Adrenal gland (tissue), 12 donors: ENCODE results near the gene KRTAP12-4. TPM values are rescaled to one million over a fixed set of nuclear protein-coding genes. Genes with fewer than 3 reads are reported as not detected.
"Not testable (repeated sequence)": the region's sequence is repeated elsewhere in the genome, so short reads cannot be mapped to it uniquely, and the experiment has no call there.

Experiments
- DNase-seq, 7 donors: peaks; one replicate each; pipeline ENCODE4 v3.0.0-alpha.2; 2019 to 2020
- H3K27ac ChIP-seq, 5 donors: fragments of 200-600 bp; sonication (generic) in 4 of 5; 1 replicate in 3 of 5; 2 replicates in 2 of 5; pipeline versions ENCODE4 v1.5.1 to v1.8.0; 2016 to 2020; ENCODE audit warnings: mild to moderate bottlenecking in 1 of 5
- H3K27me3 ChIP-seq: fragments of 200-600 bp; 2 replicates; pipeline ENCODE4 v1.8.0; 2021
- H3K36me3 ChIP-seq, 2 donors: fragments of 200-600 bp; replicated peaks in 1 of 2; 1 replicate in 1 of 2; 2 replicates in 1 of 2; pipeline versions ENCODE4 v1.5.1 to v1.8.0; 2018 to 2022
- H3K4me1 ChIP-seq, 2 donors: fragments of 200-600 bp; replicated peaks in 1 of 2; 1 replicate in 1 of 2; 2 replicates in 1 of 2; pipeline versions ENCODE4 v1.5.1 to v1.8.0; 2018 to 2021
- H3K4me3 ChIP-seq, 4 donors: fragments of 200-600 bp; sonication (generic) in 3 of 4; one replicate each; pipeline ENCODE4 v1.5.1; 2016 to 2018
- H3K9me3 ChIP-seq, 3 donors: fragments of 200-600 bp; sonication (generic) in 1 of 3; replicated peaks in 1 of 3; 1 replicate in 2 of 3; 2 replicates in 1 of 3; pipeline versions ENCODE4 v1.5.1 to v1.8.0; 2016 to 2021
- CTCF ChIP-seq, 6 experiments: fragments of 450-650 bp in 4 of 6; fragments of 200-600 bp in 2 of 6; sonication (generic) in 1 of 6; IDR thresholded peaks; 1 replicate in 5 of 6; 2 replicates in 1 of 6; pipeline versions ENCODE4 v1.5.1 to v1.8.0; 2016 to 2021; ENCODE audit warnings: antibody characterized with exemption in 6 of 6, mild to moderate bottlenecking in 2 of 6, moderate library complexity in 1 of 6
- POLR2A ChIP-seq, 2 donors: fragments of 450-650 bp; IDR thresholded peaks; one replicate each; pipeline ENCODE4 v1.6.1; 2017; ENCODE audit warnings: antibody characterized with exemption in 2 of 2, mild to moderate bottlenecking in 2 of 2, moderate library complexity in 1 of 2
- WGBS, 4 donors: extraction: QIAGEN DNeasy Blood & Tissue Kit in 2 of 4; methylation state at CpG; one replicate each; pipeline versions ENCODE4 v1.1.5 to v1.1.7; 2013 to 2017; 5-methylcytosine and 5-hydroxymethylcytosine counted together
- intact Hi-C, 2 donors: fragments of 100-400 bp; cut with DNase I; formaldehyde crosslinking; loops; one replicate each; pipeline versions ENCODE4 v1.14.1 to v1.15.0; 2022 to 2023
- polyA plus RNA-seq, 3 donors: library from polyadenylated mRNA; stranded (reverse); fragments of 200-250 nt in 2 of 3; fragments of 350-450 nt in 1 of 3; fragmentation: Illumina TruSeq in 1 of 3; extraction: RNeasy Lipid Tissue Mini Kit (QIAGEN cat#74804) in 1 of 3; gene quantifications; one replicate each; pipeline ENCODE4 v1.2.3, GENCODE V29; 2013 to 2014
- total RNA-seq, 9 donors: library from RNA; depleted of rRNA in 4 of 9; stranded (reverse); fragments of >200 nt in 4 of 9; fragments of 120-200 nt in 1 of 9; fragmentation: NEBNext Ultra II Directional in 1 of 9; extraction: Animal tissue kit (Norgen Biotek cat#: 25700) in 1 of 9; gene quantifications; one replicate each; pipeline versions ENCODE4 v1.1.0 to v1.2.4, GENCODE V29; 2013 to 2023
- donor health status: healthy with polysubstance abuse.
- donor health status: Bipolar disorder and iron deficiency.
- donor health status: DM: yes; HTN: yes; CAD: no.
- donor health status: DM: no; HTN: no; CAD: no.
- donor health status: DM: no; HTN: no; CAD: no.
- donor health status: DM: yes; HTN: yes; CAD: no.

The KRTAP12-4 gene
- total and polyA plus RNA-seq, 12 donors, result not detected

- no peak overlapping the region for H3K4me3 ChIP-seq
- H3K4me1 ChIP-seq, result no peaks in the 10 kb centered on the region
- peaks cover 54% of the 10 kb centered on the region for H3K27me3 ChIP-seq
- intact Hi-C loops, result no loop called here
- no peak overlapping the region for H3K27ac ChIP-seq
- TF ChIP-seq CTCF (IDR thresholded peaks at IDR 0.05) (no peak), POLR2A (IDR thresholded peaks at IDR 0.05) (no peak)
- no peaks in the 10 kb centered on the region for H3K9me3 ChIP-seq
- WGBS, 4 donors, result 34 to 55% (median 51%) methylated on average over 16 to 17 of the region's 17 CpGs
- peak in 1 of 7 donors; percentile 28 for DNase-seq
- H3K36me3 ChIP-seq, result no peaks in the 10 kb centered on the region
Measured at GRCh38 chr21:44699502-44700001, 45.1 kb upstream of the KRTAP12-4 start.

- intact Hi-C loops, result no loop called here
- H3K27me3 ChIP-seq, result peaks cover 39% of the 10 kb centered on the region
- peak in 1 of 7 donors; percentile 39 for DNase-seq
- H3K36me3 ChIP-seq, result no peaks in the 10 kb centered on the region
- no peaks in the 10 kb centered on the region for H3K9me3 ChIP-seq
- 22 to 52% (median 31%) methylated on average over 16 to 35 of the region's 35 CpGs for WGBS, 4 donors
- TF ChIP-seq POLR2A (IDR thresholded peaks at IDR 0.05) (no peak), CTCF (IDR thresholded peaks at IDR 0.05) (no peak)
- no peaks in the 10 kb centered on the region for H3K4me1 ChIP-seq
- no peak overlapping the region for H3K4me3 ChIP-seq
- H3K27ac ChIP-seq, result no peak overlapping the region
Measured at GRCh38 chr21:44697811-44698734, 43.6 kb upstream of the KRTAP12-4 start.

DNA sequence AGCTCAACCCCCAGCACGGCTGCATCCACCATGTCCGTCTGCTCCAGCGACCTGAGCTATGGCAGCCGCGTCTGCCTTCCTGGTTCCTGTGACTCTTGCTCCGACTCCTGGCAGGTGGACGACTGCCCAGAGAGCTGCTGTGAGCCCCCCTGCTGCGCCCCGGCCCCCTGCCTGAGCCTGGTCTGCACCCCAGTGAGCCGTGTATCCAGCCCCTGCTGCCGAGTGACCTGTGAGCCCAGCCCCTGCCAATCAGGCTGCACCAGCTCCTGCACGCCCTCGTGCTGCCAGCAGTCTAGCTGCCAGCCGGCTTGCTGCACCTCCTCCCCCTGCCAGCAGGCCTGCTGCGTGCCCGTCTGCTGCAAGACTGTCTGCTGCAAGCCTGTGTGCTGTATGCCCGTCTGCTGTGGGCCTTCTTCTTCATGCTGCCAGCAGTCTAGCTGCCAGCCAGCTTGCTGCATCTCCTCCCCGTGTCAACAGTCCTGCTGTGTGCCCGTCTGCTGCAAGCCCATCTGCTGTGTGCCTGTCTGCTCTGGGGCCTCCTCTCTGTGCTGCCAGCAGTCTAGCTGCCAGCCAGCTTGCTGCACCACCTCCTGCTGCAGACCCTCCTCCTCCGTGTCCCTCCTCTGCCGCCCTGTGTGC, 42.8 kb upstream of the KRTAP12-4 start, which contains the start of gene KRTAP10-12:
Gene KRTAP10-12 (plus strand): TSS at position 1 of the 639 bp plus-strand sequence. CDS start 30 bp downstream, at position 31.
- H3K27me3 ChIP-seq, result peaks cover 32% of the 10 kb centered on the region
- H3K27ac ChIP-seq, H3K9me3 ChIP-seq, intact Hi-C loops, H3K4me3 ChIP-seq, H3K4me1 ChIP-seq, H3K36me3 ChIP-seq: not testable (repeated sequence)
- peak in 1 of 7 donors; percentile 14 for DNase-seq
- WGBS, 4 donors, result 28 to 43% (median 37%) methylated on average over 9 to 21 of the region's 21 CpGs

DNA sequence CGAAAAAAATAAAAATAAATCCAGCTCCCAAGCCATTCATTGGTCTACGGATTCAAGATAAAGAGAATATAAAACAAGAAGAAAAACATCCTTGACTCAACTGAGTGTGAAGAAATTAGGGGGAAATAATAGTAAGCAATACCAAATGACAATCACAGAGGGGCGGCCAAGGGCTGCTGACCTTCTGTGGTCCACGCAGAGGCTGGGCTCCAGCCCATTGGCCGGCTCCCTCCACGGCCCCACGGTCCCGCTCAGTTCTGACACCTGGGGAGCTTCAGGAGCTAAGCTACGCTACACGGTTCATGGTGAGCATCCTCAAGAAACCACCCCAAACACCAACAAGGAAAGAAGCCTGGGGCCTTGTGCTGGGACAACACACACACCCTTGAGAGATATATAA, 42.1 kb upstream of the KRTAP12-4 start:
- DNase-seq, result peak in 1 of 7 donors; percentile 7
- H3K27me3 ChIP-seq, result peaks cover 26% of the 10 kb centered on the region
- TF ChIP-seq POLR2A (IDR thresholded peaks at IDR 0.05), result no peak
- 59 to 71% (median 68%) methylated on average over 6 to 10 of the region's 10 CpGs for WGBS, 4 donors
- H3K4me1 ChIP-seq, result no peaks in the 10 kb centered on the region
- no peak overlapping the region for H3K4me3 ChIP-seq
- H3K36me3 ChIP-seq, result no peaks in the 10 kb centered on the region
- intact Hi-C loops, result no loop called here
- H3K27ac ChIP-seq, result no peak overlapping the region
- no peaks in the 10 kb centered on the region for H3K9me3 ChIP-seq

GRCh38 chr21:44695641-44696040, 41.2 kb upstream of the KRTAP12-4 start:
- 68 to 86% (median 79%) methylated on average over 8 of the region's 8 CpGs for WGBS, 4 donors
- no peaks in the 10 kb centered on the region for H3K9me3 ChIP-seq
- no peak for TF ChIP-seq CTCF (IDR thresholded peaks at IDR 0.05)
- TF ChIP-seq POLR2A (IDR thresholded peaks at IDR 0.05), result no peak
- DNase-seq, result peak in 1 of 7 donors; percentile 11
- H3K27ac ChIP-seq, result no peak overlapping the region
- H3K4me3 ChIP-seq, result no peak overlapping the region
- H3K4me1 ChIP-seq, result no peaks in the 10 kb centered on the region
- peaks cover 19% of the 10 kb centered on the region for H3K27me3 ChIP-seq
- H3K36me3 ChIP-seq, result no peaks in the 10 kb centered on the region
- intact Hi-C loops, result no loop called here
